ENCODE results near the gene TNRC6C.
"Not testable (repeated sequence)": the region's sequence is repeated elsewhere in the genome, so short reads cannot be mapped to it uniquely, and the experiment has no call there.

Gene TNRC6C

DNA sequence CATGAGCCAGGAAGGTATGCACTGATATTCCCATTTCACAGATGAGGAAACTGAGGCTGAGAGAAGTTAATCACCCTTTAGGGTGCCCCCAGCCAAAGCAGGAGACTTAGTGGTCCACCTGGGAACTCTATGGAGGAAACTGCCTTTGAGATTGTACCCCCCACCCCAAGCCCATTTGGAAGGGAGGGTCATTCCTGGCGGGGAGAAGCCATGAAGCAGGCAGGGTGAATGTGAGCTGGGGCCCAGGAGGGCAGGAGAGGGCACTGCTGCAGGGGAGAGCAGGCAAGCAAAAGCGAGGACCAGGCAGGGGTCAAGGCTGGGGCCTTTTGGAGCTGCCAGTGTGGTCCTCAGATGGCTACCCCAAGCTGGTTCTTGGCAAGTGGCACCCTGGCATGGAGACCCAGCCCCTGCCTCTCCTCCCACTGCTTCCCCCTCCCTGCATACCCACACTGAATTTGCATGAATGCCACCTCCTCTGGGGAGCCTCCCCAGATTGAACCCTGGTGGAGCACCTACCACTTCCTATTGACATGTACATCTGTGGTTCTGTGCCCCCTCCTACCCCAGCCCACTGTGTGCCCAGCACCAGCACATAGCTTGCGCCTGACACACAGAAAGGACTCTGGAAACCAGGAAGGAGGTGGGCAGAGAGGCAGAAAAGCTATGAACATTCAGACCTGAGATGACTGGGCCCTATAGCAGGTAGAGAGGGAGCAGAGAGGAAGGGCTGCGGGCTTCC, 171.0 kb downstream of the TNRC6C start:
- FAIRE-seq = no peak

DNA sequence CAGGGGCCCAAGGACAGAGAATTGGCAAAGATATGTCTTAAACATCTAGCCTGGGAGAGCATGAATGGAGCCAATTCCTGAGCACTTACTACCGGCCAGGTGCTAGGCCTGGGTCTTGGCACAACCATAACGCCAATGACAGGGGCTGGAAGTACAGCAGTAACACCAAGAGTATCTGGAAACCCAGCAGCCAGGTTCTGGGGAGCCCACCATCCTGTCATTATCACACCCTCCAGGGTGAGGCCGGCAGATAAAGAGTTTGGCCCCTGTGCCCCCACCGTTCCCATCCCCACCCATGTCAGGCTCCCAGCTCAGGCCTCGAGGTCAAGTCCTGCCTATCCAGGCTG, 171.6 kb downstream of the TNRC6C start:
- FAIRE-seq = no peak

GRCh38 chr17:78130437-78131101, 172.1 kb downstream of the TNRC6C start, which contains the start of gene TMC8:
Gene TMC8 (plus strand): TSS chr17:78130771. CDS start chr17:78131589, 818 bp downstream.
- FAIRE-seq = no peak

GRCh38 chr17:78131172-78132083, 172.9 kb downstream of the TNRC6C start:
- FAIRE-seq = no peak

GRCh38 chr17:78132084-78132676, 173.7 kb downstream of the TNRC6C start:
- no peak for FAIRE-seq

DNA sequence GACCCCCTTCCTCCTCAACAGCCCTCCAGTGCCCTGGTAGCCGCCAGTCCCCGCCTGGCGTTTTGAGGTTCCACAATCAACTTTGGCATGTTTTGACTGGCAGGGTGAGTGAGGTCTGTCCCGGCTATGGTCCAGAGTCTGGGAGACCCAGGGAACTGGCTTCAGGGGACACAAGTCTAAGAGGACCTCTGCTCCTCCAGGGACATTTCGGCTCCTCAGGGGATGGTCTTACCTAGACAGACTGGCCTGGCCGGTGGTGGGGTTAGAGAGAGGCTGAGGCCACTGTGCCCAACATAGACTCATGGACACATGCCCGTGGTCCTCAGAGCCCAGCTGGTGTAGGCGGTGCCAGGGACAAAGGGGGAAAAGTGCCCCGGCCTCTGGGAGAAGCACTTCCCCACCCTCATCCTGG, 174.3 kb downstream of the TNRC6C start:
- no peak for FAIRE-seq

DNA sequence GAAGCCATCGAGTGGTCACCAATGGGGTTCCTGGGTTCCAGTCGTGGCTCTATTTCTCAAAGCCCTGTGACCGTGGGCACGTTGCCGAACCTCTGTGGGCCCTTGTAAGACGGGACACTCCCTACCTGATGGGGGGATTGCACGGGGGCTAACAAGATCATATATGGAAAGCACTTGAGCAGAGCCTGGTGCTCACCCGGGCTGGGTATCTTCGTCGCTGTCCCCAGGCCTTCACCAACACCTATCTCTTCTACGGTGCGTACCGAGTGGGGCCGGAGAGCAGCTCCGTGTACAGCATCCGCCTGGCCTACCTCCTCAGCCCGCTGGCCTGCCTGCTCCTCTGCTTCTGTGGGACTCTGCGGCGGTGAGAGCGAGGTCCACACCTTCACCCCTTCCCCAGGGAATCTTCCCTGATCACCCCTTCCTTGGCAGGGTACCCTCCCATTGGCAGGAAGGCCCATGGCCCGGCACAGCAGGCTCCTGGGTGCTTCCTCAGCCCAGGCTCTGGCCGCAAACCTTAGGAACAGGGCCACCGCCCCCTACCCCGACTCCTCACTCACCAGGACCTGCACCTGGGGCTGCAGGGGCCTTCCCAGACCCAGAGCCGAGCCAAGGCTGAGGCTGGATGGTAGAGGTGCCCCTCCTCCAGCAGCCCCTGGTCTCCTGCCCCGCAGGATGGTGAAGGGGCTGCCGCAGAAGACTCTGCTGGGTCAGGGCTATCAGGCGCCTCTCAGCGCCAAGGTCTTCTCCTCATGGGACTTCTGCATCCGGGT, 174.9 kb downstream of the TNRC6C start:
- no peak for FAIRE-seq

GRCh38 chr17:78133971-78134898, 175.7 kb downstream of the TNRC6C start:
- no peak for FAIRE-seq

DNA sequence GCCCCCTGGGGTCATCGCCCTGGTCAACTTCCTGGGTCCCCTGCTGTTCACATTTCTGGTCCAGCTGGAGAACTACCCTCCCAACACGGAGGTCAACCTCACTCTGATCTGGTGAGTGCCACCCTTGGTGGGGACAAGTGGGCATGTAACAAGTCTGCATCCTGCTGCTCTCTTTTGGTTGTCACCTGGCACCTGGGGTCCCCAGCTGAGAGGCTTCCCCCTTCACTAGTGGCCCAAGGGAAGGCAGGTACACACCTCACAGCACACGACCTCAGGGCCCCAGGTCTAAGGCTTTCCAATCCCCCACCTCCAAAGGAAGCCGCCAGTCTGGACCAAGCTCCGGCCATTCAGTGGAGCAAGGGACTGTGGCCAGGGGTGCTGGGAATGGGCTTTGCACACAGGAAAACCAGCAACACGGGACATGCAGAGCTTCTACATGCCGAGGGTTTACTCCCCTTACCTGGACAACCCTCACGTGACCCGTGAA, 176.4 kb downstream of the TNRC6C start:
- FAIRE-seq = no peak

DNA sequence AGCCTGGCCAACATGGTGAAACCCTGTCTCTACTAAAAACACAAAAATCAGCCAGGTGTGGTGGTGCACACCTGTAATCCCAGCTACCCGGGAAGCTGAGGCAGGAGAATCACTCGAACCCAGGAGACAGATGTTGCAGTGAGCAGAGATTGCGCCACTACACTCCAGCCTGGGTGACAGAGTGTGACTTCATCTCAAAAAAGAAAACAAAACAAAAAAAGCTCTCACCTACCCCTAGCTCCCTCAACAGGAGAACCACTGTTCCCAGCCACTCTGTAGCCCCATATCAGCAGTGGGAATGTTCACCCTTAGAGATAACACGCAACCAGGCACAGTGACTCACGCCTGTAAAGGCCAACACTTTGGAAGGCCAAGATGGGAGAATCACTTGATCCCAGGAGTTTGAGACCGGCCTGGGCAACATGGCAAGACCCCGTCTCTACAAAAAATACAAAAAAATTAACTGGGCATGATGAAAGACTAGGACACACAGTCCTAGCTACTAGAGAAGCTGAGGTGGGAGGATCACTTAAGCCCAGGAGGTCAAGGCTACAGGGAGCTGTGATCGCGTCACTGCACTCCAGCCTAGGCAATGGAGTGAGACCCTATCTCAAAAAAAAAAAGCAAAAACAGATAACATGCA, 177.5 kb downstream of the TNRC6C start:
- no peak for FAIRE-seq

GRCh38 chr17:78137392-78138203, 179.1 kb downstream of the TNRC6C start:
- FAIRE-seq = no peak

DNA sequence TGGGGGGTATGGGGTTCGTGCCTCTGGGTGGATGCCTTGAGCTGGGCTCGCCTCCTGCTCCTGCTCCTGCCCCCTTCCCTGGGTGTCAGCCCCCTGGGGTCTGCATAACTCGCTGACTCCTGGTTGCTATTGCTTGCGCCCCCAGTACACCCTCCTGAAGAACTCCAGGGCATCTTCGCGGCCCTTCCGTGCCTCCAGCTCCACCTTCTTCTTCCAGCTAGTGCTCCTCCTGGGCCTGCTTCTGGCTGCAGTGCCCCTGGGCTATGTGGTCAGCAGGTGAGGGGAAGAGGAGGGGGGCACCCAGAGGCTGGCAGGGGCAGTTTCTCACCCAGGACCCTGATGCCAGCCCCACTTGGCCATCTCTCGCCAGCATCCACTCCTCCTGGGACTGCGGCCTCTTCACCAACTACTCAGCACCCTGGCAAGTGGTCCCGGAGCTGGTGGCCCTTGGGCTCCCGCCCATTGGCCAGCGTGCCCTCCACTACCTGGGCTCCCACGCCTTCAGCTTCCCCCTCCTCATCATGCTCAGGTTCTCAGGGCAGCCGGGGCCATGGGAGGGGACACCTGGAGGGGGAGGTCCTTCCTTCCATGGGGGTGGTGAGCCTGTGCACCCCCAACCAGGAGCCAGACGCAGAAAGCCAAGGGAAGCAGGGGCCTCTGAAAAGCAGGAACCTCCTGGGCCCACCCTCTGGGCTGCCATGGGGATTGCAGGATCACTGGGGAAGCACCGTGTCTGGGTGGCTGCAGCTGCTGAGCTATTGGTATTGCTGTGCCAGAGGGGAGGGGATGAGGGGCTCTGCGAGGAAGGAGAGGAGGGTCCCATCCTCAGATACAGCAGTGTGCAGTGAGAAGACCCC, 179.9 kb downstream of the TNRC6C start:
- no peak for FAIRE-seq

DNA sequence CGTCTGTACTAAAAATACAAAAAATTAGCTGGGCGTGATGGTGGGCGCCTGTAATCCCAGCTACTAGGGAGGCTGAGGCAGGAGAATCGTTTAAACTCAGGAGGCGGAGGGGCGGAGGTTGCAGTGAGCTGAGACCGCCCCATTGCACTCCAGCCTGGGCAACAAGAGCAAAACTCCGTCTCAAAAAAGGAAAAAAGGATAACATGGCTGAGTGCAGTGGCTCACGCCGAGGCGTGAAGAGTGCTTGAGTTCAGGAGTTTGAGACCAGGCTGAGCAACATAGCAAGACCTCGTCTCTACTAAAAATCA, 181.3 kb downstream of the TNRC6C start:
- FAIRE-seq = not testable (repeated sequence)

DNA sequence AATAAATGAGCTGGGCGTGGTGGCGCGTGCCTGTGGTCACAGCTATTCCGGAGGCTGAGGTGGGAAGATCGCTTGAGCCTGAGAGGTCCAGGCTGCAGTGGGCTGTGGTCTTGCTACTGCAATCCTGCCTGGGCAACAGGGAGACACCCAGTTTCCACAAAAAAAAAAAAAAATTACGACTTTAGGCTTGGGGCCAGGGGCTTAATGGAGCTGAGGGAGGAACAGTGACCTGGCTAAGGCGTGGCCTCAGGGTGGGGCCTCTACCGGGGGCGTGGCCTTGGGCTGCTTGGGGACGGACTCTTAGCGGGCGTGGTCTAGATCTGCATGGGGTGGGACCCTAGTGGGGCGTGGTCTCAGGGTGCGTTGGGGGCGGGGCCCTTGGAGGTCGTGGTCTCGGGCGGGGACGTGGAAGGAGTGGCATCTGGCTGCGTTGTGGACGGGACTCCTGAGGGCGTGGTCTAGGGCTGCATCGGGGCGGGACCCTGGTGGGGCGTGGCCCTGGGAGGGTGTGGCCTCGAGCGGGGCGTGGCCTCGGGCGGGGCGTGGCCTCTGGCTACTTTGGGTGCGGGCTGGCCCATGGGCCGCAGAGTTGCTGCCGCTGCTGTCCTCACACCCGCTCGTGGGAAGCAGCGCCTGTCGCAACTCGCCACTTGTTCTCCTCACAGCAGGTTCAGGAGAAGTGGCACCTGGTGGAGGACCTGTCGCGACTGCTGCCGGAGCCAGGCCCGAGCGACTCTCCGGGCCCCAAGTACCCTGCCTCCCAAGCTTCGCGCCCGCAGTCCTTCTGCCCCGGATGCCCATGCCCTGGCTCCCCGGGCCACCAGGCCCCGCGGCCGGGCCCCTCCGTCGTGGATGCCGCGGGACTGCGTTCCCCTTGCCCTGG, 181.9 kb downstream of the TNRC6C start:
- FAIRE-seq = no peak

DNA sequence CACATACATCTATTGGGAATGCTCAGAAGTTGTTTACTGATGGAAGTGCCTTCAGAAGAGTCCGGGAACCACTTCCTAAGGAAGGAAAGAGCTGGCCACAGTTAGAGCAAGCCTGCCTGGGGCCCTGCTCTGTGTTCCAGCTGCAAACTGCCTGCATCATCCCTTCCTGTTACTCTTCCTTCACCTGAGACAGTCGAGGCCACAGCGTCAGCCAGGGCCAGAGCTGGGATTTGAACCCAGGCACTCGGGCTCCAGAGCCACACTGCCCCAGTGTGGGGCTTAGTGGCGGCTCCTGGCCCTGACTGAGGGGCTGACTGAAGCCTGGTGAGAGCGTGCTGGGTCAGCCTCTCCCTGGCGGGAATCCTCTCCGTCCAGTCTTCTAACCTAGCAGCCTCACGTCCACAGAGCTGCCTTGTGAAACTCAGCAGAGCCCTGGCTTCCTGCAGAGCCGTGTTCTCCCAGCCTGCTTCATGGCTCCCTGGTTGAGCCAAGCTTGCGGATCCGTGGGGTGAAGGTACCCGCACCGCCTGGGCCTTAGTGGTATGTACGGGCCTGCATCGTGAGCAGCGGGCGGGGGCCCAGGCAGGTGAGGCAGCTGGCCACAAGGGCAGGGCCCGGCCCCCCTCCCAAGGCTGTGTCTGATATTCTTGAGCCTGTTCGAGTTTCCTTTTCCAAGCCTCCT, 183.1 kb downstream of the TNRC6C start:
- no peak for FAIRE-seq

DNA sequence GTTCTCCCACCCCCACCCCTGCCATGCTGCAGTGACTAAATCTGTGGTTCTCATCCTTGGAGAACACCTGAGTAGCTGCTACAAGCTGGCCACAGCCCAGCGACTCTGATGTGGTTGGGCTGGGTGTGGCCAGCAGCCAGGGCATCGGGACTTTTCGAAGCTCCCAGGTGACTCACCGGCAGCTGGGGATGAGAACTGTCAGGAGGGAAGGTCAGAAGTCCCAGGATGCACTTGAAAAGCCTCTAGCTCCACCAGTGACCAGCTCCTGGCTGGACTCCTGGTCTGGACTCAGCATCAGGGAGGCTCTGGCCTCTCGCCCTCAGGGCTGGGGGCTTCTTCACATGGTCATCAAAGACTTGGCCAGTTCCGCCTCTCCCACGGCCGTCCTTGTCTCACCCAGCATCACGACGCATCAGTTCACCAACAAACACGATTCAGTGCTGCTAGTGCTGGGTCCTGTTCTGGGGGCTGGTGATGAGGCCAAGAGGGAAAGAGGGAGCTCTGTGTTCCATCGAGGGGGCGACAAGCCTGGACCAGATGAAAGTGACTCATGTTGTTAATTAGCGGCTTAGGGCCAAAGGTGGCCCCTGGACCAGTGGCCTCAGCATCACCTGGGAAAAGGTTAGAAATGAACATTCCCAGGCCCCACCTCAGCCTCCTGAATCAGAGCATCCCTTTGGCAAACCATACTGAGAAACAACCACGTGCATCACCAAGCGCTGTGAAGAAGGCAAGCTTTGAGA, 183.8 kb downstream of the TNRC6C start:
- FAIRE-seq = no peak

All from islet of Langerhans (tissue), 1 donor.